Epidermal melanocyte (primary cell): ENCODE data around the gene NRBP1.

Source experiments
- DNase-seq: peaks from one replicate; pipeline ENCODE4 v3.0.0; 2011; ENCODE audit warnings: low spot score; ENCODE audit not compliant: insufficient read length

The NRBP1 gene

DNA sequence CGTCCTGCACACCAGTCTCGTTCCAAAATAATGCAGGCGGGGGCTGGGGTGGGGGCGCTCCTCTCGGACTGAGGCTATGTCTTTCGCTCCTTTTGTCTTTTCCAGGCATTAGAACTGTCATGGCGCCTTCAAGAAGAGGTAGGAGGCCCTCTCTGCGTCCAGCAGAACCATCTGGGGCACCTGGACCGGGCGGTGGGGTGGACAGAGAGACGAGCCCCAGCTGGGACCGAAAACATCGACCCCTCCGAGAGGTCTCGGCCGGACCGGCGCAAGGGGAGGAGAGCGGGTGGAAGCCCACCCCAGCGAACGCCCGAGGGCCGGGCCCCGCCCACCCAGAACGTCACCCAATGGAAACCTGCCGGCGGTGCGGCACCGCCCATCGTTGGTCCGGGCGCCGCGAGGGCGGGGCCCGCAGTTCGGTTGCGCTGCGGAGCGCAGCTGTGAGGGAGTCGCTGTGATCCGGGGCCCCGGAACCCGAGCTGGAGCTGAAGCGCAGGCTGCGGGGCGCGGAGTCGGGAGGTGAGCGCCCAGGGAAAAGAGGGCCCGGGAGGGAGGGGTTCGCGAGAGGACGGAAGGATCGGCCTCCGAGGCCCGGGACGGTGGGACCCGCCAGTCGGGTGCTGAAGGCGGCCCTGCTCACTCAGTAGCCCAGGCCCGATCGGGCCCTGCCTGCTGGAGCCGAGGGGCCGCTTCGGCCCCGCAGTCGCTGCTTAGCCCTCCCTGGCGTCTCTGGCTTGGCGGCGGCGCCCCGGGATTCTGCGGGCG lies at the start of gene NRBP1:
Gene NRBP1 (plus strand): TSS at position 419 of the 765 bp plus-strand sequence. CDS start 4,643 bp downstream, outside the sequence.
- peak; percentile 81 for DNase-seq

DNA sequence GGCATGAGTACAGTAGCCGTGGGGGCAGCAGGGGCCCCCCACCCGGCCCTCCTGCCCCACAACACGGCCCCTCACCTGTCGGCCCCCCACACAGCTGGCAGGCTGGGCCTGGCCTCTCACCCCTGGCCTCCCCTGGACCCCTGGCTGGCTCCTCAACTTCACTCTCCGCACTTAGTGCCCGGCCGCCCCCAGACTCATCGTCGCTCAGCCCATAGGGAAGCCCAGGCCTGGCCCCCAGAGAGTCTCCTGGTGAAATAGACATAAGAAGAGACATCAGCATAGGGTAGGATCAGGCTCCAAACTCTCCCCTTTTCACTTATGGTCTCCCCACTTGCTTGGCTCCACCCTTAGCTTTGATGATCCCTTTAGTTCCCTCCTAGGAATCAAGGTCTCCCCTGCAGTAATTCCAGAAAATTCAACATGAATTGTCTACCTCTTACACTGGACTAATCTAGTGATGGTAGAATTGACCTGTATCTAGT lies 49.6 kb upstream of the NRBP1 start:
- no peak for DNase-seq

DNA sequence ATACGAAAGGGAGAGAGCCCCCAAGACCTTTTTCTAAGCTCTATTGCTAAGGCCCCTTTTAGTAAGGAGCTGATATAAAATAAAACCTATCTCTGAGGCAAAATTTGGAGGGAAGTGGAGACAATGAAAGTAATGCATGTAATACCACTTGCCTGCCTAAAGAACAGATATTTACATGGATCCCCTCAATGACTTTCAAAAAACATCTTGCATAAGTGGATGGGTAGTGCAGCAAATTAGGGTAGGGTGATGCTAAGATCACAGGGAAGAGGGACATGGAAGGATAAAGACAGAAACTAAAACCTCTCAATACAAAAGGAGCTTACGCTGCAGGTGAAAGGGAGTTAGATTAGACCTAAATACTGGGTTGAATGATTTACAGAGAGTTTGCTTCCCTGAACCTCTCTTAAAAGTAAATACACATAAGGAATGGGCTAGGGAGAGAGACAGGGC lies 49.0 kb upstream of the NRBP1 start:
- DNase-seq: no peak

DNA sequence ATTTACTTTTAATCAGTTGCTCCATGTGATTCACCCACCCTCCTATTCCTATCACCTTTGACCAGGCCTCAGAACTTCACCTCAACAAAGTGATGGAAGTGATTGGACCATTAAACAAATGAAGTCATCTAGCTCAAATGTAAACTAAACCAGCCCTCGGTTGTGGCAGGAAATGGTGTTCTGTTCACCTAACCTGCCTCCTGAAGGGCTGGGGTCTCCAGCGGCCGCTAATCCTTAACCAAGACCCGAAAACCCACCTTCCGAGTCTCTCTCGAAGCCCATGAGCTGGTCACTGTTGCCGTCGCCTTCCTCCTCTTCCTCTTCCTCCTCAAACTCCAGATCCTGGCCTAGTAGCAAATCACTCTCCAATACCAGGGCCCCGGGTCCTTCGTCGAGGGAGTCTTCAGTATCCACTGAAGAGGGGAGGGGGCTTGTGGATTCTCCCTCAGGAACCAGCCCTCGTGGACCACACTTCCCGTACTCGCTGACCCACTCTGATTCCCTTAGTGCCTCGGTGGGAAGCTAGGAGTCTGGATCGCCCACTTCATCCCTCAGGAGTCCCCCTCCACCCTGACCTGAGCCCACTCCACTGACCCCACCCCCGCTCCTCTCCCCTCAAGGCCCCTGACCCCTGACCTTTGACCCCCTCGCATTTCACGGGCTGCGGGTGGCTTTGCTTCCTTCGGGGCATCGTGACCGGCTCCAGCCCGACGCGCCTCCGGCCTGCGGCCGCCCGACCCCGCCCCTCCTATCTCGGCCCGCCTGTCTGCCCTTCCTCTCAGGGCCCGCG lies 48.4 kb upstream of the NRBP1 start:
- no peak for DNase-seq

DNA sequence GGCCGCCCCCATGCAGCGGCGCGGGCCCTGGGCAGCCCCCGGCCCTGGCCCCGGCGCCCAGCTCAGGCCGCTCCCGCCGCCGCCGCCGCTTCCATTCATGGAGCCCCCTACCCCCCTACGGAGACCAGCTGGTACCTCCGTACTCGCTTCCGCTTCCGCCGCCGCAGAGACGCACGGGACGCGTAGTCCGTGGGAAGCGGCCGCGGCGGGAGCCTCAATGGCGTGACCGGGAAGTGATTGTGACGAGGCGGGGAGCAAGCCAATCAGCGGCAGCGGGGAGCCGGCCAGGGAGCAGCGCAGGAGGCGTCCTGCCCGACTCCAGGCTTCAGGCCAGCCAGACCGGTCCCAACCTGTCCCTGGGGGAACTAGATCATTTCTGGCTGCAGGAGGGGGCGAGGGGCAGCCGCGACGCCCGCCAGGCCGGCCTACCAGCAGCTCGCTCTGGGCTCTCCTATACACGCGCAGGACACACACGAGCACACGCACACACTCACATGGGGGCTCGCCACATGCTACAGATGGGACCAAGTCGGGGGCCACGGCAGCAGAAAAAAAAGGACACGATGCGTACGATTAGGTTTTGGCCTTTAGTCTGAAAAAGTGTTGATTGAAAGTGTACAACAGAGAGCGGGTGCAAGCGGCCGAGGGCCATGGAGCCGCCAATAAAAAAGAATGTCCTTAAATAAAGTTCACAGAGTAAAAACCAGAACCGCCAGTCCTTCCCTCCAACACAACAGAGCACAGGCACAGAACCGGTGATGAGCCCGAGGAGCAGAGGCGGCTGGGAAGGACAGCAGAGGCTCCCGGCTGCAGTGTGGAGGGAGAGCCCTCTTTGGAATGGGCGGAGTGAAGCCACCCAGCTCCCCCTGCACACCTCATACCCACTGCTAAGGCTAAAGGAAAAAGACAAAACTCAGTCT lies 47.5 kb upstream of the NRBP1 start, which contains the start of gene ZNF513:
Gene ZNF513 (minus strand): TSS at position 109 of the 920 bp plus-strand sequence. CDS start 208 bp downstream, outside the sequence.
- DNase-seq: peak; percentile 91

DNA sequence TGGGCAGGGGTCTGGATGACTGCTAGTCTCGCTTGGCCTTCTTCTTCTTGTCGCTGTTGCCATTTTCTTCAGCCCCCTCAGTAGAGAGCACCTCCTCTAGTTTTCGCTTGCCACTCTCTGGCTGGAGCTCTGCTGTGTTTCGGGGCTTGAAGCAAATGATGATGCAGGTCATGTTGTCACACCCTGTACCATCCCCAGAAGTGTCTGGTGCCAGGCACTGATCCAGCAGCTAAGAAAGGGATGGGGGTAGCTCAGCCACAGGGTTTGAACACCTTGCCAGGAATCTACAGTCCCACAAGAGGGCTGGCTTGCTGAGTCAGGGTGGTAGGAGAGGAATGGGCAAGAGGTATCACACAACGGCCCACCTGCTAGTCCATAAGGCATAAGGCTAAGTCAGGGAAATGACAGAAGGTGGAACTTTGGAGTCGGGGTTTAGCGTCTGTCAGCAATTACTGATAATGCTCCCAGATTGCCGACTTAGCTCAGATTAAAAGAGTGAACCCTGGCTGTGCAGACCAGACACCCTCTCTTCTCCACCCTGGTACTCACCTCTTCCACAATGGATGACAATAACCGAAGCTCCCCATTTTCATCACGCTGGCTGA lies 46.8 kb upstream of the NRBP1 start:
- DNase-seq: no peak

DNA sequence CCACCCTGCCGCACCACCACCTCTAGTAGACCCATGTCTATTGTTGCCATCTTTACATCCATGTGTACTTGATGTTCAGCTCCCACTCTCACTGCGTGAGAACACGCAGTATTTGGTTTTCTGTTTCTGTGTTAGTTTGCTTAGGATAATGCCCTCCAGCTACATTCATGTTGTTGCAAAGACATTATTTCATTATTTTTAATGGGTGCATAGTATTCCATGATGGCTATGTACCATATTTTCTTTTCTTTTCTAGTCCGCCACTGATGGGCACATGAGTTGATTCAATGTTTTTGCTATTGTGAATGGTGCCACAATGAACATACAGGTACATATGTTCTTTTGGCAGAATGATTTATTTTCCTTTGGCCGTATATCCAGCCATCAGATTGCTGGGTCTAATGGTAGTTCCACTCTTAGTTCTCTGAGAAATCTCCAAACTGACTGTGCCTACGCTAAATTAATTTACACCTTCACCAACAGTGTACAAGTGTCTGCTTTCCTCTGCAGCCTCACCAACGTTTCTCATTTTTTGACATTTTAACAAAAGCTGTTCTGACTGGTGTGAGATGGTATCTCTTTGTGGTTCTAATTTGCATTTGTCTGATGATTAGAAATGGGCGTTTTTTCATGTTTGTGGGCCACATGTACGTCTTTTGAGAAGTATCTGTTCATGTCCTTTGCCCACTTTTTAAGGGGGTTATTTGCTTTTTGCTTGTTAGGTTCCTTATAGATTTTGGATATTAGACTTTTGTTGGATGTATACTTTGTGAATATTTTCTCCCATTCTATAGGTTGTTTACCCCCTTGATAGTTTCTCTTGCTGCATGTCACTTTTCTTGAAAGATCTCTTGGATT lies 37.4 kb upstream of the NRBP1 start:
- DNase-seq: no peak

DNA sequence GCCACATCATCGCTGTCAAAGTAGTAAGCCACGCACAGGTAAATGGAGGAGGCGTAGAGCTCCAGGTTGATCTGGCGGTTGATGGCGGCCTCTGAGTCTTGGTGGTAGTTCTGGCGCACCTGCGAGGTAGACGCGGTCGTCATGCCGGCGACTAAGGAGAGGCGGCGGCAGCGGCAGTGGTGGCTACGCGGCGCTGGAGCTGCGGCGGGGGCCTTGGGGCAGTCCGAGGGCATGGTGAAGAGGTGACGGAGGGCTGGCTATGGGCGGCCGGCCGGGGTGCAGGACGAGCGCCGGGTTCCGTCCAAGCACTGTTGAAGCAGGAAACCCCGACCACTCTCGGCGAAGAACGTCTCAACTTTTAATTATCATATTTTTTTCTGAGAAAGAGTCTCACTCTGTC lies 35.2 kb upstream of the NRBP1 start:
- DNase-seq: no peak

DNA sequence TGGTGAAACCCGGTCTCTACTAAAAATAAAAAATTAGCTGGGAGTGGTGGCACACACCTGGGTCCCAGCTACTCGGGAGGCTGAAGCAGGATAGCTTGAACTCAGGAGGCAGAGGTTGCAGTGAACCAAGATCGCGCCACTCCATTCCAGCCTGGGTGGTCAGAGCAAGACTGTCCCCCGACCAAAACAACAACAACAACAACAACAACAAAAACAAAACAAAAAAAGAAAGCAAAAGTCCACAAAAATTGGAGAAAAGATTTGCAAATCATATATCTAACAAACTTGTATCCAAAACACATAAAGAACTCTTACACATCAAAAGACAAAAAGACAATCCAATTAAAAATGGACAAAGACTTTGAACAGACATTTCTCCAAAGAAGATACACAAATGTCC lies 29.5 kb upstream of the NRBP1 start:
- DNase-seq: no peak

DNA sequence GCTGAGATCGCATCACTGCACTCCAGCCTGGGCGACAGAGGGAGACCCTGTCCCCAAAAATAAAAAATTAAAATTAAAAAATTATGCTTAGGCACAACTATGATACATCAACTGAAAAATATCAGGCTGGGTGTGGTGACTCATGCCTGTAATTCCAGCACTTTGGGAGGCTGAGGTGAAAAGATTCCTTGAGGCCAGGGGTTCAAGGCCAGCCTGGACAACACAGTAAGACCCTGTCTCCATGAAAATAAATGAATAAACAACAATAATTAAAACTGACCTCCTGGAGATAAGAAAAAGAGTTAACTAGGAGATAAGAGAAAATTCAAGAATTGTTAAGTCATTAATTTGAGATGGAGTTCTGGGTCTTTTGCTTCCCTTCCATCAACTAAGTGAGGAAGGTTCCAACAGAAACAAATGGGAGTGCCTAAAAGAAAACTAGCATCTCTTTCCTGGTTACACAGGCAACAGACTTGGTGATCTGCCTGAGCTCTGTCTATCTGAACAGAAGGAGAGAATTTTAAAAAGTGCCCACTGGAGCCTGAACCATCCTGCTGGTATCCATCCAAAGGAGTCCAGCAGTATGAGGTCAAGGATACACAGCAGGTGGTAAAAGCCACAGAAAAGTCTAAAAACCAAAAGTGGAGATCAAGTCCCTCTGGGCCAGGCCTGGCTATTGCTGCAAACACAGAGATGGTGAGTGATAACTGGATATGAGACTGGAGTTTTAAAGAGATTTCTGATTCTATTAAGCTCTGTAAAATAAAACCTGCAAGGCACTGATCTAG lies 27.9 kb upstream of the NRBP1 start:
- DNase-seq: no peak

DNA sequence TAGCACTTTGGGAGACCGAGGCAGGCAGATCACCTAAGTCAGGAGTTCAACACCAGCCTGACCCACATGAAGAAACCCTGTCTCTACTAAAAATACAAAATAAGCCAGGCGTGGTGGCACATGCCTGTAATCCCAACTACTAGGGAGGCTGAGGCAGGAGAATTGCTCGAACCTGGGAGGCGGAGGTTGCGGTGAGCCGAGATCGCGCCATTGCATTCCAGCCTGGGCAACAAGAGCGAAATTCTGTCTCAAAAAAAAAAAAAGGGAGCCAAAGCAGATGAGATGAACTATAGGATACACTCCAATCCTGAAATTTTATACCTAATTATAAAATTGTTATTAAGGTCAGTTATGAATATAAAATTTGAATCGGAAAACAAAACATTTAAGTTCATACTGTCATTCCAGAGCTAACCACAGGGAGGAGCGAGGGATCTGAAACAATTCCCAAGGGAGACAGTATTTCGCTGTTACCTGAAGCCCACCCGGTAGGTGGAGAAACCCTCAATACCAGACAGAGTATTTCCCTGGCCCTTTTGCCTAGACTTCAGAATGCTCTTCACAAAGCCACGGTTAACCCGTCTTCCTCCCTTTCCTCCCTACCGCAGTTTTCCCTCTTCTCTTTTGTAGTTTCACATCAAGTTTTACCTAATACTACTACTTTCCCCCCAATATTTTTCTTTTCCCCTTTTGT lies 20.5 kb upstream of the NRBP1 start:
- DNase-seq: no peak

DNA sequence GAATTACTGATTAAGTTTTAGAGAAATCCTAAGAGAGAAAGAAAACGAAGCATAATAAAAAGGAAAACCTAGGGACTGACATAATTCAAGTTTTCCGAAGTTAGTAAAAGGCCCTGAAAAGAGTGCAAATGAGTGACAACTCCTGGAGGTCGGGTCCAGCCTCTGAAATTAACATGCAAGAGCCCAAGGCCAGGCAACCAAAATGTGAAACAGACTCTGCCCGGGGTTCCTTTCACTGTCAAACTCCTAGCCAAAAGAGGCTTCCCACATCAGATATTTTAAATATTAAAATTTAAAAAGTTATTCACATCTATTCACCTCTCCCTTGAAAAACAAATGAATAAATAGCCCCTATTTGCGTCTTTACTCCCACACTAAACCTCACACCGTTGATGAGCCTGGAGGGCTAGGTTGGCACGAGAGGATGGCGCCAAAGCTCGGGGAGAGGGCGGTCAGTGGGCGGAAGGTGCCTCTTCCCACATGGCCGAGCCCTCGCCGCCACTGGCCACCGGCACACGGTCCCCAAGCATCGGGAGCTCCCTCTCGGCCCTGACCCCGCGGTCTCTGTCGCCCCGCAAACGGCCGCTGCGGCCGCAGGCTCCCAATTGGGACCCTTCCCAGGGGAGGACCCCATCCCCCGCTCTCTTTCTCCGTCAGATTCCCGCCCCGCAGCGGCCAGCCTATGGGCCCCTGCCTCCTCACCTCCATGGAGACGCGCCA lies 19.7 kb upstream of the NRBP1 start:
- DNase-seq: no peak

DNA sequence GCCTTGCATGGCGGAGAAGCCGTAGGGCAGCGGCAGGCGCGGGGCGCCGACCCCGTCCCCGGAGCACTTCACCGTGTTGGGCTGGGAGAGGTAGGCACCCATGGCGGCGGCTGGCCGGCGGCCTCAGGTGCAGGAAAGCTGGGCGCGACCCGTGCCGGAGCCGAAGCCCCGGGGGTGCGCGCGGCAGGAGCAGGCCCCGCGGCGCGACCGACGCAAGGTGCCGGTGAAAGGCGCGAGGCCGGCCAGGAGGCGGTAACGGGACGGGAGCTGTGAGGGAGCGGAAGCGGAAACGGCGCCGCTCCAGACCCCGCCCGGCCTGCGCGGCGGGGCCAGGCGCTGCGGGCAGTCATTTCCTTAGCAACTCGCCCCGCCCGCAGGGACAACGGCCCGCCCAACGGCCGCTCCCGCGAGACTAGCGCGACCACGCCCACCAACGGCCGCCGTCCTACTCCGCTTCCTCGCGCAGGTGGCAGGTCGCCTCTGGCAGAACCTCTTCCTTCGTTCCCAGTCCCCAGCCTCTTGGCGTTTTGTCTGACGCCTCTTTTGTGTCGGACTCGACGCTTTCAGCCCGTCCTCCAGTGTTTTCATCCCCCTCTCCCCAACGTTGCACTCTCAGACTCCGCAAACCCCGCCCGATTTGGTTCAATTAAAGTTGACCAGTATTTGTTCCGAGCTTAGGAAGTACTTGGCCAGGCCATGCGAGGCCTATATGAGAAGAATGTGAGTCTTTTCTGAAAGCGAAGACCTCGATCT lies 18.9 kb upstream of the NRBP1 start, which contains the start of gene PPM1G:
Gene PPM1G (minus strand): TSS at position 271 of the 753 bp plus-strand sequence. CDS start 169 bp downstream, at position 102.
- peak; percentile 81 for DNase-seq

DNA sequence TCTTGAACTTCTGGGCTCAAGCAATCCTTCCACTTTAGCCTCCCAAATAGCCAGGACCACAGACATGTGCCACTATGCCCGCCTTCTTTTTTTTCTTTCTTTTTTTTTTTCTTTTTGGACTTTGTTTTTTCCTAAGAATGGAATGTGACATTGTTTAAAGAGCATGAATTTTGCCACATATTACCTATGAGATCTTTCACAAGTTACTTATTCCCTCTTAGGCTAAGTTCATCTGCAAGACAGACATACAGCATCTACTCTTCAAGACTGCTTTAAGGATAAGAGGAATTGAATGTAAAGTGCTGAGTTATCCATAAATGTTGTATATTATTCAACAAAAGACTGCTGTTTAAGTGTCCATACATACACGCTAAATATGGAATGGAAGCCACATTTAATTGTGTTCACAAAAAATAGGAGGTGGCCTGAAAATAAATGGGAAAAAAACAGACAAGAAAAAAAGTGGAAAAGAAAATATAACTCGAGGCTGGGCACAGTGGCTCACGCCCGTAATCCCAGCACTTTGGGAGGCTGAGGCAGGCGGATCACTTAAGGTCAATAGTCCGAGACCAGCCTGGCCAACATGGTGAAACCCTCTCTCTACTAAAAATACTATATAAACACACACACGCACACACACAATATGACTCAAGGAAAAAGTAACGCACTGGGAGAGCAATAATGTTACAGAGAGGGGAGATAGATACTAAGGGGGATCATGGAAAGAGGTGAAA lies 15.8 kb upstream of the NRBP1 start:
- no peak for DNase-seq

DNA sequence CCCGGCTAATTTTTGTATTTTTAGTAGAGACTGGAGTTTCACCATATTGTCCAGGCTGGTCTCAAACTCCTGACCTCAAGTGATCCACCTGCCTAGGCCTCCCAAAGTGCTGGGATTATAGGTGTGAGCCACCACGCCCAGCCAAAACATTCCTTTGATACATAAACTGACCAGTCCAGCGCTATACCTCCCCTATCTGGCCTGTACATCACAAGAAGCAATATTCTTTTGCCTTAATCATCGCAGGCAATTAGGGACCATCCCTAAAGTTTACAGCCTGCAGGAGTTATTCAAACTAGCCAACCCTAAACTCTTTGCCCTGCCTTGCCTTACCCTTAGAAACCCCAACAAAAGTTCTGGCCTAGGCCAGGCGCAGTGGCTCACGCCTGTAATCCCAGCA lies 12.3 kb upstream of the NRBP1 start:
- no peak for DNase-seq

DNA sequence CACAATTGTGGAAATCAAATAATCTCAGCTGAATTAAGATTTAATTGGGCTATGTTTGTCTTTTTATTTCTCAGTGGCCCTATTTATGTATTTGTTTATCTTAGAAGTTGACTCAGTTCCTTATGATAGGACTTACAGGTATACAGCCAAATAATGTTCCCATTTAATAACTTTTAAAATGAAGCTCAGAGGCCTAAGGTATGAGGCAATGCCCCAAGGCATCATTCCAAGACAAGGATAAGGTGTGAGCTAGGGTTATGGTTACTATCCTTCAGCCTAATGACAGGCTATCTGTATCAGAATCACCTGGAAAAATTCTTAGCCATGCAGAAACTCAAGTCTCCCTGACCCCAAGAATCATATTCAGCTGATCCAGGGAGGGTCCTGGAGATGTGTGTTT lies 7.4 kb upstream of the NRBP1 start:
- no peak for DNase-seq
